HG02885 (cell line): ENCODE results near the gene IRF2BP2.

ENCODE experiments used
- ATAC-seq: cut with Tn5 transposase; IDR thresholded peaks from one replicate; pipeline ENCODE4 v1.9.1; 2021; ENCODE audit warnings: mild to moderate bottlenecking; ENCODE audit not compliant: unreplicated experiment, poor library complexity

The IRF2BP2 gene

DNA sequence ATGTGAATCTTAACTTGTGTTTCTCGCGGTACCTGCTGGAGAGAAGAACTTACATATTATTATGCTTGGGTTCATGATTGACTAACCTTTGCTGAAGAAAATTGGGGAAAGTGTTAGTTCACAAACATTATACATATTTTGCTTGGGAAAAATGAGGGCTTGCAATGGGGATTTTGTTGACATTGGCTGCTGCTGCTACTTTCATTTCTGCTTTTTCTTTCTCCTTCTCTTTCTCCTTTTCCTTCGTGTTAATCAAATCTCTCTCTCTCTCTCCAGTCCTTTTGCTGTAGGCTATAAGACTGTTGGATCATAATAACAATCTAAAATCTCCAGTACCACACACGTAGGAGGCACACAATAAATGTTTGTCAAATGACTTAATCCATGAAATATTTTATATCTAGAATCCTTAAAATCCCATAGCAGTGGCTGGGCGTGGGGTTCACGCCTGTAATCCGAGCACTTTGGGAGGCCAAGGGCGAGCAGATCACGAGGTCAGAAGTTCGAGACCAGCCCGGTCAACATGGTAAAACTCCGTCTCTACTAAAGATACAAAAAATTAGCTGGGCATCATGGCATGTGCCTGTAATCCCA is 23.0 kb downstream of the IRF2BP2 start:
- ATAC-seq = no peak

DNA sequence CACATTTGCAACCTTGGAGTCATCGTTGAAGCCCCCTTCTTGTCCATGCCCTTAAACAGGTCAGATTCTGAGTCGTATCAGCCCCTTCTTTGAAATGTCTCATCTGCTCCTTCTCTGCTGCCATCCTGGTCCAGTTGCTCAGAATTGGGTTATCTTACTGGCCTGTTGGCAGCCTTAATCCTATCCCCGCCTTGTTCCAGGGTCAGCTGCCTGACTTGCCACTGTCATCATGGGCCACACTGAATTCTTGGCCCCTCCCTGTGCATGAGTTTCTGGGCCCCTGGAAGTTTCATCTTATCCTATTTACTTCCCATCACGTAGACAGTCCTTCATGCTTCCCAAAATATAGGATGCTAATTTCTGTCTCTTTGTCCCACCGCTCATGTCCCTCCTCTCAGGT is 23.7 kb downstream of the IRF2BP2 start:
- ATAC-seq = no peak

DNA sequence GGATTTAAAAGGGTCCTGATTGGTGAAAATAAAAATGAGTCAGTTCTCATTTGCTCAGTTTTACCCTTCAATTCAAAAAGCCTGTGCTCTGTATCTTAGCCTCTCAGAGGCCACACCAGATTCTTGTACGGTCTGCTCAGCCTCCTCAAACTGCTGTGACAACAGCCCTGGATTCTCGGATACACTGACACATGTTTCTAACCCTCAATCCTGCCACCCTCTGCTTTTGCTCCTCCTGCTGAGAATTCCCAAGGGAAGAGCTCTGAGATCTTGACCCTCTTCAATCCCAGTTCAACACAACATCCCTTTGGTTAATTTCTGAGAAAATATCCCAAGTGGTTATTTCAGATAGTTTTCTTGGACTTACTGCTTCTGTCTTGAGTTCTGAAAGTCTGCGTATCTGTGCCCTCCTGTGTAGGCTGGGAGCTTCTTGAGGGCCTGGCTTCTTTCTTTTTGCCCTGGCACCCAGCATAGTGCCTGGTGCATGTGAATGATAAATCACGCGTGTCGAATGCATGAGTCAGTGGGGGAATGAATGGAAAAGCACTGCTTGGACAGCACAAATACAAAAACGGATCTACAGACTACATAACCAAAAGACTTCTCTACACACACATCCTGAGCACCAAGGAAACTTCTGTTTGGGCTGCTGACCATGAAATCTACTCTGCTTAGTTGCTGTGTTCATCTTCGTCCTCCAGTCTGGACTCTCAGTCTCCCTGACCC is 24.5 kb downstream of the IRF2BP2 start:
- ATAC-seq = no peak

DNA sequence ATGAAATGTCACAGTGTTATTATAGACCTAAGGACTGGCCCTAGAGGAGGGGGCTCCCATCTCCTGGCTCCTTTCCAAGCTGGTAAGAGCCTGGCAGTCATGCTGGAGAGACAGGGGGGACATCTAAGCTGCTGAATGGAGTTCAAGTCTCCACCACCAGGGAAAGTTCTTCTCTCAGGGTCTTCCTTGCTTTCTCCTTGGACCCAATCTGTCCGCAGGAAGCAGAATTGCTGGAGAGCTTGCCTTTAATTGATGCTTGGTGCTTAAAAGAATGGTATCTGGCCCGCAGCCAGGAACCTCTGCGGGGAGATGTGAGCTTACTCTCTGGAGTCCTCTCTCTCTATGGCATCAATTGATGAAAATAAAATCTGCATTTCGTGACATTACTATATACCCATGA is 25.1 kb downstream of the IRF2BP2 start:
- ATAC-seq = no peak

DNA sequence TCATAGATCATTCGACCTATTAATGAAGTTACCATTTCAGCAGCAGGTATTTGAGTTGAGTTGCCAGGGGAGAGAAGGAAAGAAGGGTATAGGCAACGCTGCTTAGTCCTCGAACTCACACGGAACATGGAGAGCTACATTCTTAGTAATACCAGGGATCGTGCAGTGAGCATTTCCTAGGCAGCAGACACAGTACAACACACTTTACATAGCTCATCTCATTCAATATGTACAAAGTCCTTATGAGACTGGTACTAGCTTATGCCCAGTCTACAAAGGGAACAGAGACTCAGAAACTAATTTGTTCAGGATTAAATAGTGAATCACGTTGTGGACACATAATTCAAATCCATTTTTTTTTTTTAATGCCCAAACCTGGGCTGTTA is 25.6 kb downstream of the IRF2BP2 start:
- ATAC-seq = no peak

DNA sequence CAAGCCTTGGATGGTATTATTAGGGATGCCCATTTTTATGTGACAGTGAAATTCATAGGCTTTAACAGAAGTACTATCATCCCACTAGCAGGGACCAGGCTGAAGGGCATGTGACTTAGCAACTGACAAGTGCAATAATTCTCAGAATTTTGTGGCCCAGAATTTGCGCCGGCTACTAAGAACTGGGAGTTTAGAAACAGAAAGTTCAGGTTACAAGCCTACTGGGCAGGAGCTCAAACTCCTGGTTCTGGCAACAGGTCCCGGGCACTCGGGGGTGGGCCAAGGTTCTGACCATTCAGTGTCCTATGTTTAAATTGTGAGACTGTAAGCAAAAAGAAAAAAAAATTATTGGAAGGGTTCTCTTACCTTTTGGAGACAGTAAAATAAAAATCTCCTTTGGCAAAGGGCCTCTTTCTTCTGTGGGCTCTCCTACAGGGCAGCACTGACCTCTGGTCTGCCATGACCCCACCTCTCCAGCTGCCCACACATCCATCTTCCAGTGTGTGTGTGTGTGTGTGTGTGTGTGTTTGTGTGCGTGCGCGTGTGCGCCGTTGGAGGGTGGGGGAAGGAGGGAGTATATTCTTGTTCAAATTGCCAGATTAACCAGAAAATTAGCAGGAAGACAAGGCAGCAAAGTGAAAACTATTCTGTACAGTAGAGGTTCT is 26.1 kb downstream of the IRF2BP2 start:
- ATAC-seq = no peak

DNA sequence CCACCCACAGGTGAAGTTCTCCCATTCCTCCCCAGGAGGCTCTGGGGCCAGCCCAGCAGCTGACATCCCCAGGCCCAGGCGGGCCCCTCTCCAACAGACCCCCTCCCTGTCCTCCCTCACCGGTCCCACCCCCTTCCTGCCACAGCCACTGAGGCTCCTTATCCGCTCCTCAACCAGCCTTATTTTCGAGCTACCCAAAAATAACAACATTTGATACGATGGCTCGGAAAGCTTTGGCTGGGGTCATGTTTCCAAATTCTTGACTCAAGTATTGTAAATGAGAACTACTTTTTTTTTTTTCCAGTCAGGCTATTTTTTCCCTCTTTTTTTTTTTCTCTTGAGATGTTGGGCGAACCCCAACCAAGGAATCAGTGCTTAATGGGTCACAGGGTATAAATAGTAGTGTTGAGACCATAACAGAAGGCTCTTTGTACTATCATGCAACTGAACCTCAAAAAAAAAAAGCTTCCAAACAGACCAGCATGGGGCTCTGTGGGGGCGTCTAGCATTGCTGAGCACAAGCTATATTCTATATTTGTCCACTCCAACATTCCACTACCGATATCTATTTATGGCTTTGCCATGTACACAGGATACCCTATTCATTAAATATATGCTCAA is 27.2 kb downstream of the IRF2BP2 start:
- no peak for ATAC-seq

DNA sequence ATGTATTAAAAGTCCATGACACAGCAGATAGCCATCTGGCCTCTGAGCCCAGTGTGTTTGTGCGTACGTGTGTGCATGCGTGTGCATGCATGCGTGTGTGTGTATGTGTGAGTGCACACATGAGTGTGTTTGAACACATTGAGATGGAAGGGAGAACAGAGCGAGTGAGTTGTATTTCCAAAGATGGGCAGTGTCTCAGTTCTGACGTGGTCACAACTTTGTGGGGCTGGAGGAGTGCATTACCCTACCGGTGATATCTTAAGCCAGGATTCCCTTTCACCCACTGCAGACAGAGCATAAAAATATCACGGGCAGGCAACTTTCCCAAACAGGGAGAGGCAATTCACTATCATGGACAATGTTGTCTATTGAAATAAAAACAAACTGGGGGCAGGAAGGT is 27.8 kb downstream of the IRF2BP2 start:
- ATAC-seq = no peak

DNA sequence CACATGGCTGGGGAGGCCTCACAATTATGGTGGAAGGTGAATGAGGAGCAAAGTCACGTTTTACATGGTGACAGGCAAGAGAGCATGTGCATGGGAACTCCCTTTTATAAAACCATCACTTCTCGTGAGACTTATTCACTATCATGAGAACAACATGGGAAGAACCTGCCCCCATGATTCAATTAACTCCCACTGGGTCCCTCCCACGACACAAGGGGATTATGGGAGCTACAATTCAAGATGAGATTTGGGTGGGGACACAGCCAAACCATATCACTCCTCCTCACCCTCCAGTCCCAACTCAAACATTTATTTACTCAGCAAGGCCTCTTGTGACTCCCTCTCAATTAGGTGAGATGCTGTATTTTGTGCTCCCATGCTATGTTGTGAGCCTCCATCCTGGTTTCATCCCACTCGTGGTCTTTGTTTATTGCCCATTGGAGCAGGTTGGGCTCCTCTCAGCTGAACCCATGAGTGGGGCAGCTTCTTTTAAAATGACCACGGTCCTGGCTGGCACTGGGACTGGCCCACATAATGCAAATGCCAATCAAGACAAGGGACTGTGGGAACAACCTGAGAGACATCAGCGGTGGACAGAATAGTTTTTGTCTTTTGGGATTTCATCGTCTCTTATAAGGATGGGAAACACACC is 28.8 kb downstream of the IRF2BP2 start:
- no peak for ATAC-seq

DNA sequence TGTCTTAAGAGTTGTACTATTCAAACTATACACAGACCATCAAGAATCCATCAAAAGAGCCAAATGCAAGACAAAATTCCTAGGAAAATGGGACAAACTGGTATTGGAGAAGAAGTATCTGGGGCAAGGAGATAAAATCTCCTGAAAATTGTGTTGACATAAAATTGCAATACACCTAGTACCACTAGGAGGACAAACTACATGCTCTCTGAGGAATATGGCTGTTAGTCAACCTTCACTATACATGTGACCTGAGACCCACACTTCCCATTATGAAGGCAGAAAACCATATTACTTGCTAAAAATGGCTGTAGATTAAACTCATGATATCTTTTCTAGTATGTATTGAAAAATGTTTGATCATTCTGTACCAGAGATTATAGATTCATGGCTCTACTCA is 30.0 kb downstream of the IRF2BP2 start:
- no peak for ATAC-seq

DNA sequence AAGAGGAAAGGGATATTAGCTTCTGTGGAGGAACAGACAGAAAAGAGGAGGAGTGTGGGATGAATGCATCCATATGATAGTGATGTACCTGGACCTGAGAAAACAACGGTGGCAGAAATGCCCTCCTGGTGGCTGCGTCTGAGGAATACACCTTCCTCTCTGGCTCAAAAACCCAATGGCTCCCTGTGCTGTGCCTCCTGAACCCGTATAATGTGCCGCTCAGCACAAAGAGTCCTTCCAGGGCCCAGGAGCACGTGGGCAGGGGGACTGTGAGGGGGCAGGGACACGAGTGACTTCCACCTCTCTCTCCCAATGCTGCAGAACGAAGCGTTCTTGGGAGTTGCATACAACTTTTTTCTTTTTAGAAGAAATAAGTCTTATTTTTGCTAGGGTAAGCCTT is 31.2 kb downstream of the IRF2BP2 start:
- no peak for ATAC-seq

DNA sequence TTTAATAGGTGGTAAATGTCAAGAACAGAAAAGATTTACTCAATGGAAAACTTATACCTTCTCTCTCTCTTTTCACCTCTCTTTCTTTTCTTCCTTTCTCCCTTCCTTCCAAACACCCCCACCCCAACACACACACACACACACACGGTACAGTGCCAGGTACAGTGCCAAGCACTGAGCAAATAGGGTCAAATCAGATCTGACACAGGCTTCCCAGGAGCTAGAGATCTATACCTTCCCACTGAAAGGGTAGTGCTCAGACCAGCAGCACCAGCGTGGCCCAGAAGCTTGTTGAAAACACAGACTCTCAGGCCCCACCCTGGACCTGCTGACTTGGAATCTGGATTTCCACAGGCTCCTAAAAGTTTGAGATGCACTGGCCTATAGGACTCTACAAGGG is 31.9 kb downstream of the IRF2BP2 start:
- ATAC-seq = no peak

DNA sequence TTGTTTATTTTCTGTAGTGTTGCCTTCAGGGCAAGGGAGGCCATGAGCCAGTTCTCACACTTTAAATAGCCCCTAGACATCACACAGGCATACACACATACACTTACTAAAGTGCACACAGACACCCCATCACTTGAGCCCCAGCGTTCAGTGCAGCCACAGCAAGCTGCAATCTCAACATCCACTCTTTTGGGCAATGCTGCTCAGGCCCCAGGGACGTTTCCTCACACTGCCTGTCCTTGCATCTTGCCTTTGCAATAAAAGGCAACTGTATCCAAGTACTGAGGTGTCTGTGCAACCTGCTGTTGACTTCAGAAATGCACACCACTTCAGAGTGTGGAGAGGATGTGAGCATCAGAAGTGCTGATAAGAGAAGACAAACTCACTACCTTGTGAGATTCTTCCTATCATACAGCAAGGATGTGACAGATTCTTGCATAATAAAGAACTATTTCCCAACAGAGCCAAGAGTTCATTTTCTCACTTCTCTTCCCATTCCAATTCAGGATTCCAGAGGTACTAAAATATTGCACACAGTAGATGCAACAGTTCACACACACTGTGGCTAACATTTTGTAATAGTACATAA is 36.2 kb downstream of the IRF2BP2 start:
- ATAC-seq = no peak

DNA sequence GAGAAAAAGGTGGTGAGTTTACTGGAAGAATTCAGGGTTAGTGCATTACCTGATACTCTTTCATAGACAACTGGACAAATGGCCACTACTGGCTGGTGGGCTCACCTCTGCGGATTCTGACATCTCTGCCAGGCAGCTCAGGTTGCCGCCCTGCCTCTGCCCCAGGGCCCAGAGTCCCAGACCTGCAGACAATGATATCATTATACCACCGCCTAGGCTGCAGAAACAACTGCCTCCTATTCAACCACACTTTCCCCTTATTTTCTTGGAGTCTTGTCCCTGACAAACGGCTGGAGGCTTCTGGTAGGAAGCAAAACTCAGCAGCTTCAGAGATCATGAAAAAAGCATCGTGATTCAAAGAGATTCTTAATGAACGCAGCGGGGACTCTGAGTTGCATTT is 37.0 kb downstream of the IRF2BP2 start:
- no peak for ATAC-seq

DNA sequence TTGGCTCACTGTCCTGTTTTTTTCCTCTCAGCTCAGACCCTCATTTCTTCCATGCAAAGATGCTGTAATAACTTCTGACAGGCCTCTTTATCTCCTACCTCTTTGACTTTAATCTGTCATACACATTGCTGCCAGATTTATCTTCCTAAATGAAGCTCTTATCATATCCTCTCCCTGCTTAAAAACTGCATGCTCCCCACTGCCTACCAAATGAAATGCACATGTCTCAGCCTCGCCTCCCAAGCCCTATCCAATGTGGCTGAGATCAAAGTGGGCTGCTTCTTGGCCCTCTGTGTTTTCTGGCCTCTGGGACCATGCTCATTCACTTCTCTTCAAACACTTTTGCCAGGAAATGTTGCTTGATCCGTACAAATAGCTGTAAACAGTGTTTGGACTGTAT is 38.3 kb downstream of the IRF2BP2 start:
- ATAC-seq = no peak

DNA sequence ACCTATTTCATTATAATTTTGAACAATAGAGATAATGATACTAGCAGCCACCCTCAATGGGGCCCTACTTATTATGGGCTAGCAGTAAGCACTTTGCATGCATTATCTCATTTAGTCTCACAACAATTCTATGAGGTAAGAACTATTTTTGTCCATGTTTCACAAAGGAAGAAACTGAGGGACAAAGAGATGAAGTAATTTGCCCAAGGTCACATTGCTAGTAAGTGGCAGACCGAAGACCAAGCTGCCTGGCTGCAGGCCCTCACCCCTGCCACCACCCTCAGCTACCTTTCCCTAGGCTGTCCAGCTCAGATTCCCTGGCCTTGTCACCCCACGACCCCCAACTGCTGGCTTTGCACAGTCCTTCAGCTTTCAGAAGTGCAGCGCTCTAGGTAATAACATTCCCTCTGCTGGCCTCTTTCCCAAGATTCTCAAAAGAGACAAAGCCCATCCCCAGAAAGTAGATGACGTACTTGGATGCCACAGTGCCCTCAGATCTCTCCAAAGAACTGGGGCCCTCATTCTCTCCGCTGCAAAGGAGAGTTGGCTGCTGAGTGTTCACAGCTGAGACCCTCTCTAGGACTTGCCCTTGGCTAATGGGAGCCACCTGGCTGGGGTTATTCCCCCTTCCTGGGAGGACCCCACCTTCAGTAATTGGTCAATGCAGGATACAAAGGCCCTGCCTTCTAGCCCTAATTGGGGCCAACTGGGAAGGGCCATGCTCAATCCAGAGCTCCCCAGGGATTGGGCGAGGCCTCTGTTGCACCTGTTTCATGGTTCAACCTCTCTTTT is 39.5 kb downstream of the IRF2BP2 start:
- ATAC-seq = no peak

DNA sequence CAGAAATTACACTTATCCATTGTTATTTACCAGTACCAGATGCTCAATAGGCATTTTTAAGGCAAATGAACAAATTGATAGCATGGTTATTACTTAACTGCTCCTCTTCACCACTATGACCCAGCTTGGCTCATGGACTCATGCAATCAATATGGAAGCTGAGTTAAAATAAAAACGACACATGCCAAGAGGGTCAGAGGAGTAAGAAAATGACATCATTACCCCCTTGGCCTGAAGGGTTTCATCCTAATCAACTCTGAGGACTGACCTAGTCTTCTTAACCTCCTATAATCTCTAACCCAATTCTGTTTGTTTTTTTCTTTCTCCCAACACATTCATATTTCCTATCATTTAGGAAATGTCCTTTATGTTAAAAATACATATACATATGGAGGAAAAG is 41.6 kb downstream of the IRF2BP2 start:
- no peak for ATAC-seq

DNA sequence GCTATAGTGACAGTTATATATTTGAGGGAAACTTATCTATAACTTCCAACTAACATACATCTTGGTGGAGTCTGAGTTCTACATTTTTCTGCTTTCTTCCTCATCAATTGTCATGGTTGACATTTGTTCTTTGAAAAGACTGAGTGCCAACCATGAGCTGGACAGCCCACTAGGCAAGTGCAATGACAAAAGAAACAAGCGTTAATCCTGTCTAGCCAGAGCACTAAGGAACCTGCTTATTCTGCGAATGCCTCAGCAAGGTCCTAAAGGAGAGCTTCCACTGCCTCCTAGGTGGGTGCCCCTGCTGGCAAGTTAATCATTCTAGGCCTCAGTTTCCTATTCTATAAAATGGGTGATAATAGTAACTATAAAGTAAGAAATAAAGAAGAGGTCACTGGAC is 44.8 kb downstream of the IRF2BP2 start:
- ATAC-seq = no peak

DNA sequence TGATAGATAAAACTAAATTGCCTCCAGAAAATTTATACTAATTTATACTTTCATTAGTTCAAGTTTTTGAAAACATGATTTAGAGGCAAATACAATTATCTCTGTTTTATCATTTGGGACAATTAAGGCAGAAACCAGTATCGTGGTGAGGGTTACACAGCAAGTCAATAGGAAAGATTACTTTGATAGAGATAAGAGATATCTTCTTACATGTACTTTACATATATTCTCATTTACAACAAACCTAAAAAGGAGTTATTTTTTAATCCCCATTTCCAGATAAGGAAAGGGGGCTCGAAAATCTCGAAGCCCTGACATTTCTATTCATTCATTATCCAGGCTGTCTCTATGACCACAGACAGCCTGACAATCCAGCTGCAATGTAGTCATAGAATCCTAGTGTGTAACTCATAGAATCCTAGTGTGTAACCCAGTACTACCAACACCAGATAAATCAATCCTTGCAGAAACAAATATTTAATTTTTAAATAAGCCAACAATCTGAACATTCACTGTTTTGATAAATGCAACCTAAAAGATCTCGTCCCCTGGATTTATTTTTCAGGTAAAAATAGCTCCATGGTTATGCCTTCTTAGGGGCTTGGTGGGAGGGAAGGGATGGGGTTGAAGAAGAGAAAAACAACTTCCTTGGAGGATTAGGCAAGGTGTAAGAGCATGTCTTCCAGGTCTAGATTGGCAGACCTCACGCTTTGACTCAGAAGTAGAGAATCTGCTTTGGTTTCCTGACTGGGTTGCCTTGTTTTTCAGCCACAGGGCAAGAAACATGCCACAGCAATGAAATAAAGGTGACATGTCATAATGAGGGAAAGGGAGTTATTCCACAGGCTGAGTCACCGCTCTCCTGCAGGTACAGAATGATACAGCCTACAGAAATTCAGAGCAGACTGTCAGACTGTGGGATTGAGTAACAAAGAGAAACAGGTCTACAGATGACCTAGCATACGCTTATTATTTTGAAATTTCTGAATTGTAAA is 45.6 kb downstream of the IRF2BP2 start:
- ATAC-seq = no peak
